Peyer's patch (tissue), 4 donors: ENCODE measurements around the gene SLC18A3.

Source experiments
- CTCF ChIP-seq, 6 experiments: fragments of 450-650 bp in 4 of 6; fragments of 200-600 bp in 2 of 6; sonication (generic) in 1 of 6; IDR thresholded peaks; one replicate each; pipeline ENCODE4 v1.5.1; 2017 to 2019; ENCODE audit warnings: antibody characterized with exemption in 6 of 6, mild to moderate bottlenecking in 3 of 6, moderate library complexity in 1 of 6
- POLR2A ChIP-seq, 2 donors: fragments of 450-650 bp; IDR thresholded peaks; one replicate each; pipeline ENCODE4 v1.5.1; 2017; ENCODE audit warnings: antibody characterized with exemption in 2 of 2, mild to moderate bottlenecking in 2 of 2, moderate library complexity in 2 of 2

- no peak for TF ChIP-seq POLR2A (IDR thresholded peaks at IDR 0.05)
- TF ChIP-seq CTCF (IDR thresholded peaks at IDR 0.05) = no peak
Observed at GRCh38 chr10:49620286-49620810, 10.2 kb downstream of the SLC18A3 start.
